ENCODE results near the gene ATXN1.
"Not testable (repeated sequence)": the region's sequence is repeated elsewhere in the genome, so short reads cannot be mapped to it uniquely, and the experiment has no call there.

The ATXN1 gene

DNA sequence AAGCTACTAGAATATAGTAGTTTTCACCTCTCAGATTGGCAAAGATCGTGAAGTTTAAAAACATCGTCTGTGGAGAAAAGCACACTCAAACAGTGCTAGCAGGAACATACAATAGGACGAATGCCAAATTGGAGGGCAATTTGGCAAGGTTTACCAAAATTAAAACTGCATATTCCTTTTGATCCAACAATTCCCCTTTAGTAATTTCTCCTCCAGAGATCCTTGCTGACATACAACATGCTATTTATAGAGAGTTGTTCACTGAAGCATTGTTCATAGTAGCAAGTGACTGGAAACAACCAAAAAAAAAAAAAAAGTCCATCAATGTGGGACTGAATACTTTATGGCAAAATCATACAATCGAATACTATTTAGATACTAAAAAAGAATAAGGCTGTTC is 202.2 kb downstream of the ATXN1 start:
- DNase-seq, result no peak

DNA sequence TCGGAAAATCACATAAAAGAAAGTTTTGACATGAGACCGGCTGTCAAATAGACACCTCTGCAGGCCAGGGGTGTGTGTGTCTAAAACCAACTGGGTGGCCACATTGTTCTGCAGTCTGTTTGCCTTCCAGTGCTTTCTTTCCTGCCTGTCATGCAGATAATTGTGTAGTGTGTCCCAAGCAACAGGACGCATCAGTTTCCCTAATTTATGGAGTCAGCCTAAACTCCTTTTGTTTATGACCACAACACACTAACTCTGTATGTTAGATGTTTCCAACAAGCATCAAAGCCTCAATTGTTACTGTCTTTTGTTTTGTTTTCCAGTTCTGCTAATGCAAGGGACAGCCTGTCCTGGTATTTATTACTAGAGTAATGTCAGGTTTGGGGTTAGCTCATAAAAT is 205.7 kb downstream of the ATXN1 start:
- DNase-seq, result no peak

DNA sequence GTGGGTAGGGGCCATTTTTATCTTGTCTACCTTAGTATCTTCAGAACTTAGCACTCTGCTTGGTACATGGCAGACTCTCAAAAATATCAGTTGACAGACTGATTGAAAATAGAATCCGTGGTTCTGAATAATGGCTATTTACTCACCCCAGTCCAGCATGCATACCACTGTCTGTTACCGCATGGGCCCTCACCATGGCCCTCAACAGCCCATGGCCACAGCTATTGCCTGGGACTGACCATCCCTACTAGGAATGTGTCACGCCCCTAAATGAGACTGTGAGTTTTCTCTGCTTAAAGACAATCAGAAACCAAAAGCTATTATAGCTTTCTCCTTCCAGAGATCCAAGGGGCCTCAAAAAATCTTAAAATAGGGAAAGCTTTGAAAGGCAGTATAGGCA is 207.7 kb downstream of the ATXN1 start:
- no peak for DNase-seq

DNA sequence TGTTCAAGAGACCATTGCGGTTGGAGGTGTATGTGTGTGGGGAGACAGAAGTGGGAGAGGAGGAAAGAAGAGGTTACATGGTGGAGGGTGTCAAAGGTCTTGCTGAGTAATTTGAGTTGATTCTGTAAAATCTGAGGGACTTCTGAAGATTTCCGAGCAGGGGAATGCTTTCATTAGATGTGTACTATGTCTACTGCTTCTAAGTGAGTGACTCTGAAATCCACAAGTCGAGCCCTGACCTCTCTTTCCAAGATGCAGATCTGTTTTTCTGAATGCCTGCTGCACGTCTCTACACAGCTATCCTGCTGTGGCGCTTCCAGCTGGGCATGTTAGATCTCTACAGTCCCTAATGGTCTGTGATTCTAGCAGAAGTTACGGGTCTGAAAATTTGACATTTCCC is 209.8 kb downstream of the ATXN1 start:
- DNase-seq, result no peak

DNA sequence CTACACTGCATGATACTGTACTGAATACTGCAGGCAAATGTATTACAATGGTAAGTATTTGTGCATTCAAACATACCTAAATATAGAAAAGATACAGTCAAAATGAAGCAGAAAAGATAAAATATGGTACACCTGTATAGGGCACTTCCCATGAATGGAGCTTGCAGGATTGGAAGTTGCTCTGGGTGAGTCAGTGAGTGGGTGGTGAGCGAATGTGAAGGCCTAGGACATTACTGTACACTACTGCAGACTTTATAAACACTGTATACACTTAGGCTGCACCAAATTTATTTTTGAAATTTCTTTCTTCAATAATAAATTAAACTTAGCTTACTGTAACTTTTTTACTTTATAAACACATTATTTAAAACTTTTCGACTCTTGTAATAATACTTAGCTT is 213.1 kb downstream of the ATXN1 start:
- DNase-seq, result no peak

DNA sequence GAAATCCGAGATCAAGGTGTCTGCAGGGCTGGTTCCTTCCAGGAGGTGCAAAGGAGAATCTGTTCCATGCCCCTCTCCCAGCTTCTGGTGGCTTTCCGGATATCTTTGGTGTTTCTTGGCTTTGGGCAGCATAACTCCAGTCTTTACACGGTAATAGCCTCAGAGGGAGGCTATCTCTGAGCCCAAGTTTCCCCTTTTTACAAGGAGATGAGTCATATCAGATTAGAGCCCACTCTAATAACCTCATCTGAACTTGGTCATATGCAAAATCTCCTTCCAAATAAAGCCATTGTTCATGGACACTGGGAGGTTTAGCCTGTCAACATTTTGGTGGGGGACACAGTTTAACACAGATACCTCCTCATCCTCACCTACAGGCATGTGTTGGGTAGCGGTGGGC is 213.7 kb downstream of the ATXN1 start:
- DNase-seq, result no peak

DNA sequence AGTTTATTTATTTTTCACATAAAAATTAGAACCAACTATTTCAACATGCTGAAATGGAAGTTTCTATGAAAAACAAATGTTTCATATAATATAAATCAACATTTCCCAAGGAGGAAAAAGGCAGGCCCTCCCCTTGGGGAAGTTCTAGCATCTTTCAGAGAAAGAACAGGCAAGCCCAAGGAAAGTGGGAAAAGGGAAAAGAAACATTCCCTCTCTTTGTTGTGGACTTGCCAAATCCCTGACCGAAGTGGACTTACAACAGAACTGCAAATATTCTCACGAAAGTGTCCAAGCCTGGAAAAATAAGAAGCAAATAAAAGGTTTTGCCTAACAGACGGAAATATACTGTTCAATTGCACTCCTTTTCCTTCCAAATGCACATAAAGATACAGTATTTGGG is 214.4 kb downstream of the ATXN1 start:
- DNase-seq, result no peak

DNA sequence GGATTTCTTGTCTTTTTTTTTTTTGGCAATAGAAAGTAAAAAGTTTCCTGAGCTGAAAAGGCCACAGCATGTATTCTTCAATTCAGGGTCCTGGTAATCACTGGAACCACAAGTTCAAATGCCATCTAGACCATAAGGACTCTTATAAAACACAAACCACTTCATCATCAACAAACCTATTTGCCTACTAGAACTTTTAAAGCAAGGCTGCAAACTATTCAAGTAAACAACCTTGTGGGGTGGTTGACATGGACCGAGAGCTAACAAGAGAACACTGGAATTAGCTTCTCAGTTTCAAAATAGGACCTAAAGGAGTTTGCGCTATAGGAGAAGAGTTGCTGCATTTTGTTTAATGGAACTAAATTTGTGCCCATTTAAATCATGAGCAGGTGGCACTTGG is 215.9 kb downstream of the ATXN1 start:
- no peak for DNase-seq

DNA sequence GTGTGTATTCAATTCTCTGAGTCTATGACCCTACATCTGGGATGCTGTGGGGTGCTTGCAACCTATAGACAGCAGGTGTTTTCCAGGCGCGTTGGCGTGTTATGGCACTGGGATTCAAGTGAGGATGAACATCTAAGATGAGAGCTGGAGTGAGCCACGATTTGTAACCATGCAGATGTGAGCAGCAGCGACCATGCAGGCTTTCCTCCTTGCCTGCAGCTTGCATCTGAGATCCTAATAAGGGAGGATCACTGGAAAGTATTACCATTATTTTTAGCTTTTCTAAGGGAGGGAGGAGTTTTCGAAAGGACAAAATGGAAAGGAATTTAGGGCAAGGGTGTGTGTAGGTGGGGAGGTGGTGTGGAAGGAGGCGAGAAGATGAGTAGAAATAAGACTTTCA is 216.7 kb downstream of the ATXN1 start:
- no peak for DNase-seq

DNA sequence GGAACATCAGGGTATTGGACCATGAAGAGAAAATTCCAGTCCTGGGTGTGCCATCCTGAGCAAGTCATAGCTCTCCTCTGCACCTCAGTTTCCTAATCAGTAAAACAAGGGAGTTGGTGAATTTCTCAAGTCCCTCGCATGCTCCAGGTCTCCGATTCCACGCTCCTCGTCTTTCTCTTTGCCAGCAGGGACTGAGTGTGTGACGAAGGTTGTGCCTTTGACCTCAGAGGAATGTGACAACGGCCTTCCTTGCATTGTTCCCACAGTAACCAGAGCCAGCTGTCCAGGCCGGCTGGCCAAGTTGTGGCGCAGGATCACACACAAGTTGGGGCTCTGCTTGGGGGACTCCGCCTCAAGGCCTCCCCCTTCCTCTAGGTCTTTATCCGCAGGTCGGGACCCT is 217.3 kb downstream of the ATXN1 start:
- no peak for DNase-seq

DNA sequence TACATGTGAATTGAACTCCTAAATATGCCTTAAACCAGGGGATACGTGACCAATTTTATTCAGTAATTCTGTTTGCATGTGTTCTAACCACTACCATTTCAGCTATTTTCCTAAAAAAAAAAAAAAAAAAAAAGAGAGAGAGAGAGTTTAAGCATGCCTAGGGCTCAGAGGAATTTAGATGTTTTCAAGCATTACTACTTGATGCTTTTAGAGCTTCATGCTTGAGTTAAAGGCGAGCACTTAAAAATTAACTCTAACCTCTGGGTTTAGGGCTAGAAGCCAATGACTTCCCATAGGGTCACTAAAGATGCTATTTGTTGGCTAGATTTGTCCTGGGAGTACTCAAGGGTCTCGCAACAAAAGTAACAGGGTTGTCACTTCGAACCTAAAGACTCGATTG is 217.7 kb downstream of the ATXN1 start:
- DNase-seq, result no peak

DNA sequence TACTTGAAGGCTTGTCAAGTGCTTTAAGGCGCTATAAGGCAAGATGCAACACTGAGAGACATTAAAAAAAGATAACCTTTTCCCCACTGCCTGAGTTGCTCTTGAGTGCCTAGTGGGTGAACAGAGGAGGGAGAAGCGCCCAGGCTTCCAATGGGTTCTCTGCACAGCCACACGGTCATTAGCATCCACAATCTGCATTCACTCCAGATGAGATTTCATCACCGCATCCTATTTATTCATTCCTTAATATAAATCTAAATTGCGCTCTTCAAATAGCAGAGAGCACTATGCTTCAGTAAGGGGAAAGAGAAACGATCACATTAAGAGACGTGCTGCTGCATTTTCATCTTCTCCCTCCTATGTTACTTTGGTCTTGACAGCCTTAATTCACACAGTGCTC is 219.2 kb downstream of the ATXN1 start:
- DNase-seq, result no peak

DNA sequence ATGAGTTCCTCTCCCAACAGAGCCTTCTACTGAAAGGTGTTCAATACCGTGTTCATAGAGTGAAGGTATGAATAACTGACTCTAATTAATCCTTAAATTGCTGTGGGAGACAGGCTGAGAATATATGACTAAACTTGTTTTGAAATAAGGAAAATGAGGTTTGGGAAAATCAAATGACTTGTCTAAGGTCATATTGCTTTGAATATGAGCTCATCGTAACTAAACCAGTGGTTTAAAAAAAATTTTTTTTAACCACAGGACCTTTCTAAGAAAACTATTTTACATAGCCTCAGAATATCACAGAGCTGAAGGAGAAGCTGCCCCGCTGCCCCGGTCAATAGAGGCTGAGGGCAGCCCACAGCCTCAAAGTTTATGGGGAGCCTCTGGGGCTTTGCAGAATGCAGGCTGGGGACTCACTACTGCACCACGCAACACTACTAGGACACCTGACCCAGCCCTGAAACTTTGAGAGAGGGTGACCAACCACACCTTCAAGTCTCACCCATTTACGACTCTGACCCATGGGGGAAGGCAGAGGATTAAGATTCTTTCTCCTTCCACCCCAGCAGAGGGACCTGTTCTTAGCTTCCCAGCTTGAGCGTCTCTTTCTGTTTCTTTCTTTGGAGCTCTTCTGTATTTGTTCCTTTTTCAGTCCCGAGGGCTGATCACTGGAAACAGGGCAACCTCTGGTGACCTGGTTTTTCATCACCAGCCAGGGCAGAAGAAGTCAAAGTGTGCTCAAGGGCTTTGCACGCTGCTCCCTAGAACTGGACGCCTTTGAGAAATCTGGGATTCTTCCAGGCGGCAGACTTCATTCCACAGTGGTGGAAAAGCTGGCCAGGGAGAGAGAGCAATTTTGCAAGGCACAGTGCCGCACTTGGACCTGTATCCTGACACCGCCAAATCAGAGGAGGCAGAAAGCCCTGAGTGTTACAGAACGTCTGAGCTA is 220.2 kb downstream of the ATXN1 start:
- DNase-seq, result no peak

DNA sequence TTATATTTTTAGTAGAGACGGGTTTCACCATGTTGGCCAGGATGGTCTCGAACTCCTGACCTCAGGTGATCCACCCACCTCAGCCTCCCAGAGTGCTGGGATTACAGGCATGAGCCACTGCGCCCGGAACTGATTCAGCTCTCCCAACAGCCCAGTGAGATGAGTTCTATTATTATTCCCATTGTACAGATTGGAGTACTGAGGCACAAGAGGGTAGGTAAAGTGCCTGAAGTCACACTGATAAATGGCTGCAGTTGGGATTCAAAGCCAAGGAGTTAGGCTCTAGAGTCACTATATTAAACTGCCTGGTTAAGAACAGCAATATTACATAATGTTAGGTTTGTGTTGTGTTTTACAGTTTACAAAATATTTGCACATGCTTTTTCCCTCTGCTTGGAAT is 220.9 kb downstream of the ATXN1 start:
- not testable (repeated sequence) for DNase-seq

DNA sequence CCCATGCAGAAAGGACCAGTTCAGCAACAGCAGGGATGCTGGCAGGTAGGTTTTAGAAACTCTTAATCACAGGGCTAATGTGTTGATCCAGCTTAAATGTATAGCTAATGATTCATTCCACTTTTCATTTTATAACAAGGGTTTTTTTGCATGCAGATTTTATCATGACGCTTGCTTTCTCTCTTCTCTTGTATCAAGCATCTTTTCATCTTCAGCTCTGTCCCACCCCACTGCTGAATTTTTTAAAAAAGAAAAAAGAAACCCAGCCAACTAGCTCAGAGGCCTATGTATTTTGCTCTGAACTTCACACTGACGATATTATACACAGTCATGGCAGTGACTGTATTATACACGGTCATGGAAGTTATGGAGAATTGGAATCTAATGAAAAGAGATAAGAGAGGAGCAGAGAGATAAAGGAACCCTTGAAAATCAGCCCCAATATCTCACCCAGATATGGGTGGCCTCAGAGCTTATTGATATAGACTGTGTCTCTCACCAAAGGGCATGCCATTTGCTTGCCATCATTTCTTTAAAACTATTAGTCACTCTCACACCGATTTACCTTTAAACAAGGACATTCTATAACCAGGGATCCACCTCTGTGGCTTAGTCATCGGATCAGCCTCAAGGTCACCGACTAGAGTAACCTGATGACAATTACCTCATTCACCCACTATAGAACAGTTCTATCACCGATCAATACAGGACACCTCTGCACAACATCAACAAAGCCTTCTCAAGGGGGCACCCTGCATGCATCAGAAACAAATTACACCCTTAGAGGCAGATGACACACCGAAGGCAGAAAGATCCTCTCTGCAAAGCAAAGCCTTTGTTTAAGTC is 222.0 kb downstream of the ATXN1 start:
- DNase-seq, result no peak

DNA sequence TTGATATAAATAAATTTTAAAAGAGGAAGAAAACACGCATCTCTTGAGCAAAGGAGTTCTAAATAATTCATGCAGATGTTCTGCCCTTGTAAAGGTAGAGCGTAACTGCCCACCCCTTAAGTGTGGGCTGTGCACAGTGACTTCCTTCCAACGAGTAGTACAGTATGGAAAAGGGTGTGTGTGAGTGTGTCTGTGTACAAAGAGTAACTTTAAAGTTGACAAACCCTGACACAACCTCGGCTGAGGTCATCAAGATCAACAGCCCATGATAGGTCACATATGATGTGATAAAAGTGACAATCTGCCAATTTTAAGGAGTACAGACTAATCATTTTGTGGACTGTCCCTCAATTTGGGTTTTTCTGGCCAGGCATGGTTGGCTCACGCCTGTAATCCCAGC is 225.7 kb downstream of the ATXN1 start:
- DNase-seq, result no peak

DNA sequence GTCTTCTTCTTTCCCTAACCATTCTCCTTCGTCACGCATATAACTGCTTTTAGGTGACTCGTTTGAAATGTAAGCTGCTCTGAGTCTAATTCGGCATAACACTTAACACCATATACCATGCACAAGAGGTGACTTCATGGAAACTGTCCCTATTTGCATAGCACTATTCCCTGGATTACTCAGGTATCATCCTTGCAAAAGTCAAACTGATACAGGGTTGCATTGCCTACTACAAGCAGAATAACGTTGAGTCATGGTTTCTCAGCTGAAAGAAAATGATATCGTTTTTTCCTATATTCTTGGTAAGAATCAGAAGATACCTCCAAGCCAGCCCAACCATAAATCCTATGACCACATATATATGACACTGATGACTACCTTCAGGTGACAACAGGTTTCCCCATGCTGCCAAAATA is 227.5 kb downstream of the ATXN1 start:
- DNase-seq, result no peak

DNA sequence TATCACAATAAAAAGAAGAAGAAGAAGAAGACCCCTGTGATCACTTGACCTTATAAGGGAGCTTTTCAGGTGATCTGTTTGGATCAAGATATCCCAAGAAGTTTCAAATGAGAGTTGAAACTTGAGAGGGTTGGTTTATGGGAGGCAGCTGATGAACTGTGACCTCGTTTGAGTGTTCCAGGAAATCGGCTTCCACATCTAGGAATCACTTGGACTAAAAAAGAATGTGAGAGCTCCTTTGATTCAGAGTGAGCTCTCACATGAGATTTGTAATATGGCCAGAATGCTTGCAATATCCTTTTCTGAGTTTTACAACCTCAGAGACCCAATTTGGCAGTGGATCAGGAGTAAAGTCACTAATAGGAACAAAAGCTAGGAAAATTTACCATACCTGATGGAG is 228.1 kb downstream of the ATXN1 start:
- peak; percentile 32 for DNase-seq

DNA sequence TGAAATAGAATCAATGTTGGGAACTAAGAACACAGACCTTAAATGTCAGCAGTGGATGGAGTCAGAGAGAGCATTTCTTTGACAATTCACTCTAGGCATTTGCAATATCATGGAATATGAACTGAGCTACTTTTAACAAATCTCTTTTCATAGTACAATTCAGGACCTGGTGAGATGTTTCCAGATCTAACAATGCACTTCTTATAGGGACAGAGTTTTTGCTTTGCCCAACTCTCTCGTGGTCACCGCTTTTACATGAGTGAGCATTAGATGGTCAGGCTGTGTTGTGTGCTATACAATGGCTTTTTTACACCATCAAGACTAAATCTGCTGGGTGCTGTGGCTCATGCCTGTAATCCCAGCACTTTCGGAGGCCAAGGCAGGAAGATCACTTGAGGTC is 233.6 kb downstream of the ATXN1 start:
- no peak for DNase-seq

DNA sequence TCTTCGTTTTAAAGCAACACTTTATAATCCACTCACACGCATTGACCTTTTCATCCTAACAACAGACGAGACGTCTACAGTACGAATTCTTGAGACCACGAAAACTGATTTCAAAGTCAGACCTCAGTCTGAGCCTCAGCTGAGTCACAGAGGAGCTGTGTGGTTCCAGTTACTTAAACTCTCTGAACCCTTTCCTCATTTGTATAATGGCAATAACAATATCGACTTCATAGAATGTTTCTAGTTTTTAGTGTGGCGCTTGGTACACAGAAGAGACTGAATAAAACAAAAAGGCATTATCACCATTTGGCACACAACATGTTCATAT is 236.9 kb downstream of the ATXN1 start:
- peak; percentile 79 for DNase-seq

DNA sequence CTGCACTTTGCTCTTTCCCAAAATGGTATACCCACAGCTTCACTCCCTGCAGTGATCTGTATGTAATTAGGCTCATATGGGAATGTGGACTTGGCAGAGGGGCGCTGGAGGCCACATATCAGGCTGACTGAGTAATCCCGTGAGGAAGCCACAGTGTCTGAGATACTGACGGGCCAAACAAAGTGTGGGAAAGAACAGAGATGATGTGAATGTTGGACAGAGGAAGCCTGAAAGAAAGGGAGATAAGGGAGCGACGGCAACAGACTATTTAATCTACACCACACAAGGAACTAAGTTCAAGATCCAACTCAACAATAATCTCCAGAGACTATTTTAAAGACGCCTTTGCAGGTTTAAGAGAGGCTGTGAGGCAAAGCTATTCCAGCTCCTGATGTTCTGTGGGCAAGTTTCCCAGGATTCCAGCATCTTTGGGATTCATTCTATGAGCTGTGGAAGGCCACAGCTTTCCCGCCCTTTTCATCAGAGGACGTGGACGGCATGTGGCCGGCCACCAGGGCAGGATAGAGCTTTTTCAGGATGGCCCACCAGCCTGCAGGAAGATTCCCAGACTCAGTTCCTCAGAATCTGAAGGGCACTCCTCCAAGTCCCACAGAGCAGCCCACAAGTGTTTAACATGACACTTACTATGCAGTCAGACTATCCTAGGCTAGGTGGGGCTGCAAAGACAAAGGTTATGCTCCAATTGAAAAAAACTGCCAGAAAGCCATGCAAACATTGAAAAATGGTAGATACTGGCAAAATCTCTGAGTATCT is 237.5 kb downstream of the ATXN1 start:
- DNase-seq, result peak; percentile 95

DNA sequence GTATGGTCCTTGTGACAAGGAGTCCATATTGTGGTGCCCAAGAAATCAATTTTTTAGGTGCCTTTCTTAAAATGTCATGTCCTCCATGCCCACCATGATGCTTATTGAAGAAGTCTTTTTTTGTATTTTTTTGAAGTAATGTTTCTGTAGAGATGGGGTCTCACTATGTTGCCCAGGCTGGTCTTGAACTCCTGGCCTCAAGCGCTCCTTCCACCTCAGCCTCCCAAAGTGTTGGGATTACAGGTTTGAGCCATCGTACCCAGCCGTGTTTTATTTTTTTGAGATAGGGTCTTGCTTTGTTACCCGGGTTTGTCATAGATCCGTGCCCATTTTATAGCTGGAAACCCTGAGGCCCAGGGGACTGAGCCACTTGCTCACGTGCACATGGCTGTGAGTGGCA is 238.3 kb downstream of the ATXN1 start:
- DNase-seq, result no peak

DNA sequence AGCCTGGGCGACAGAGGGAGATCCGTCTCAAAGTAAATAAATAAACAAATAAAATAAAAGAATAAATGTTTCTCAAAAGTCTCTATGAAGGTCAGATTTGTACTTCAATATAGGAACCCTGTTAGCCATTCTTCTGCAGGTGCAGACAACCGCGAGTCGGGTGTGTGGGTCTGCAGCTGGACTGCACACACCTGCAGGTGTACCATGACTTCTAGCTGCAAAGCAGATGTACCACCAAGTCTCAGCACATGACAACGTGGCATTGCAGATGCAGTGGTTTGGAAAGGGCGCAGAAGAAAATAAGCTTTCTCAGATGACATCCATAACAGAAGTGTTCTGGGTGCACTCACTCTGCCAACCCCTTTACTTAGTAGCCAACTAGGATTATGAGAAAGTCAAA is 239.7 kb downstream of the ATXN1 start:
- DNase-seq, result no peak
